Hepatocyte (in vitro differentiated cells): ENCODE results near the gene FDXR. TPM values are rescaled to one million over a fixed set of nuclear protein-coding genes. Genes with fewer than 3 reads are reported as not detected.
A peak's percentile ranks its signal among the peaks of the same experiment; 100 is the strongest.

Source experiments
- DNase-seq: peaks from one replicate; pipeline ENCODE4 v3.0.0-alpha.2; 2016; ENCODE audit warnings: low spot score
- H2AFZ ChIP-seq: fragments of 200-600 bp; sonication (generic); 2 replicates; pipeline ENCODE4 v1.6.0; 2016; ENCODE audit warnings: antibody characterized with exemption, mild to moderate bottlenecking
- H3K27ac ChIP-seq: fragments of 200-600 bp; sonication (generic); 2 replicates; pipeline ENCODE4 v1.5.1; 2016; ENCODE audit warnings: mild to moderate bottlenecking
- H3K27me3 ChIP-seq: fragments of 200-600 bp; sonication (generic); 2 replicates; pipeline ENCODE4 v1.6.1; 2016
- H3K36me3 ChIP-seq: fragments of 200-600 bp; sonication (generic); replicated peaks from 2 replicates; pipeline ENCODE4 v1.5.1; 2016; ENCODE audit warnings: low read depth; ENCODE audit not compliant: insufficient read depth
- H3K4me1 ChIP-seq: fragments of 200-600 bp; sonication (generic); 2 replicates; pipeline ENCODE4 v1.5.1; 2016; ENCODE audit warnings: mild to moderate bottlenecking, moderate library complexity; ENCODE audit not compliant: insufficient read depth
- H3K4me2 ChIP-seq: fragments of 200-600 bp; sonication (generic); 2 replicates; pipeline ENCODE4 v1.6.0; 2016
- H3K4me3 ChIP-seq: fragments of 200-600 bp; sonication (generic); 2 replicates; pipeline ENCODE4 v1.5.1; 2016; ENCODE audit warnings: mild to moderate bottlenecking
- H3K79me2 ChIP-seq: fragments of 200-600 bp; sonication (generic); 2 replicates; pipeline ENCODE4 v1.6.0; 2017; ENCODE audit warnings: mild to moderate bottlenecking
- H3K9me2 ChIP-seq: fragments of 200-600 bp; sonication (generic); replicated peaks from 2 replicates; pipeline ENCODE4 v1.6.0; 2017; ENCODE audit warnings: mild to moderate bottlenecking; ENCODE audit not compliant: insufficient read depth
- H3K9me3 ChIP-seq: fragments of 200-600 bp; sonication (generic); 2 replicates; pipeline ENCODE4 v1.5.1; 2016; ENCODE audit warnings: low read depth, mild to moderate bottlenecking
- H4K20me1 ChIP-seq: fragments of 200-600 bp; sonication (generic); 2 replicates; pipeline ENCODE4 v1.6.0; 2016; ENCODE audit warnings: mild to moderate bottlenecking; ENCODE audit not compliant: insufficient read depth, poor library complexity, severe bottlenecking
- CTCF ChIP-seq: fragments of 200-600 bp; sonication (generic); IDR thresholded peaks from 2 replicates; pipeline ENCODE4 v1.5.1; 2016; ENCODE audit warnings: antibody characterized with exemption, mild to moderate bottlenecking; ENCODE audit not compliant: poor library complexity
- EZH2 ChIP-seq: fragments of 200-600 bp; sonication (generic); IDR thresholded peaks from 2 replicates; pipeline ENCODE4 v1.6.1; 2016; ENCODE audit warnings: antibody characterized with exemption, mild to moderate bottlenecking, borderline replicate concordance
- EZH2phosphoT487 ChIP-seq: fragments of 200-600 bp; sonication (generic); IDR thresholded peaks from one replicate; pipeline ENCODE4 v1.6.1; 2018; ENCODE audit warnings: antibody characterized with exemption, mild to moderate bottlenecking, low read depth, moderate library complexity; ENCODE audit not compliant: unreplicated experiment, severe bottlenecking
- WGBS: methylation state at CpG from one replicate; pipeline ENCODE4 v1.1.6; 2016; ENCODE audit warnings: low lambda C conversion rate; ENCODE audit errors: missing lambda C conversion rate; 5-methylcytosine and 5-hydroxymethylcytosine counted together
- polyA plus RNA-seq: library from polyadenylated mRNA; unstranded; fragments of >200 nt; fragmentation: Nextera tagmentation; extraction: Ambion mirVana; gene quantifications from 2 replicates; pipeline ENCODE4 v1.2.1, GENCODE V29; 2016
- total RNA-seq: library from RNA; depleted of rRNA; stranded (reverse); fragments of >200 nt; gene quantifications from 2 replicates; pipeline ENCODE4 v1.2.3, GENCODE V29; 2014

FDXR gene
- total RNA-seq (9.3 and 12.2 TPM in 2 replicates), polyA plus RNA-seq (14.2 and 17.8 TPM in 2 replicates)

- Histone ChIP-seq H3K79me2 (no peaks in the 10 kb centered on the region), H3K36me3 (no peaks in the 10 kb centered on the region), H3K4me3 (peak within 1 kb of the TSS; percentile 21), H3K27ac (peak within 1 kb of the TSS; percentile 84), H3K4me2 (peak within 1 kb of the TSS; percentile 85), H3K4me1 (peaks cover 10% of the 10 kb centered on the region), H3K9me3 (no peaks in the 10 kb centered on the region), H4K20me1 (no peaks in the 10 kb centered on the region), H3K27me3 (no peaks in the 10 kb centered on the region), H3K9me2 (no peaks in the 10 kb centered on the region), H2AFZ (peak within 1 kb of the TSS; percentile 59)
- TF ChIP-seq EZH2 (no peak), CTCF (no peak), EZH2phosphoT487 (no peak)
- no peak for DNase-seq
- WGBS: 9% methylated on average over 33 of the region's 38 CpGs
Observed at GRCh38 chr17:74872313-74873036, at the start of gene FDXR. FDXR (minus strand) TSS chr17:74872994; CDS start chr17:74872944, 50 bp downstream.

- Histone ChIP-seq H3K9me2 (no peaks in the 10 kb centered on the region), H3K27me3 (peaks cover 48% of the 10 kb centered on the region), H4K20me1 (no peaks in the 10 kb centered on the region), H3K36me3 (no peaks in the 10 kb centered on the region), H3K9me3 (no peaks in the 10 kb centered on the region), H3K4me1 (peaks cover 20% of the 10 kb centered on the region), H3K4me2 (peak overlapping the region; percentile 100), H3K79me2 (no peaks in the 10 kb centered on the region), H2AFZ (no peak overlapping the region), H3K4me3 (no peak overlapping the region), H3K27ac (no peak overlapping the region)
- TF ChIP-seq CTCF: no peak
- TF ChIP-seq EZH2: no peak
- TF ChIP-seq EZH2phosphoT487: no peak
- 68% methylated on average over 6 of the region's 6 CpGs for WGBS
- DNase-seq: peak; percentile 4
Observed at GRCh38 chr17:74922172-74922571, 49.4 kb upstream of the FDXR start.

- H3K36me3 ChIP-seq: no peaks in the 10 kb centered on the region
- TF ChIP-seq CTCF: no peak
- H3K79me2 ChIP-seq: no peaks in the 10 kb centered on the region
- H2AFZ ChIP-seq: no peak overlapping the region
- H3K27ac ChIP-seq: no peak overlapping the region
- H3K9me3 ChIP-seq: no peaks in the 10 kb centered on the region
- peaks cover 44% of the 10 kb centered on the region for H3K27me3 ChIP-seq
- H3K9me2 ChIP-seq: no peaks in the 10 kb centered on the region
- WGBS: 100% methylated on average over 2 of the region's 2 CpGs
- H4K20me1 ChIP-seq: no peaks in the 10 kb centered on the region
- H3K4me1 ChIP-seq: peaks cover 20% of the 10 kb centered on the region
- DNase-seq: peak; percentile 3
- no peak overlapping the region for H3K4me3 ChIP-seq
- H3K4me2 ChIP-seq: no peak overlapping the region
Observed at GRCh38 chr17:74921769-74922168, 49.0 kb upstream of the FDXR start.
